ENCODE measurements around the gene HMCN1.

The HMCN1 gene

GRCh38 chr1:186146974-186147373 is 412.8 kb downstream of the HMCN1 start:
- H3K23ac ChIP-seq (ENCODE audit: low read length in 2 of 2) = no peak overlapping the region
- H3K4me1 ChIP-seq (ENCODE audit: control insufficient read depth, insufficient read depth, low read depth, low read length) = no peaks in the 10 kb centered on the region
- peaks cover 16 to 97% of the 10 kb centered on the region in 2 experiments for H3K36me3 ChIP-seq (ENCODE audit: control insufficient read depth in 1 of 2, insufficient read depth in 2 of 2, low read depth in 1 of 2, low read length in 2 of 2)
- H4K91ac ChIP-seq (ENCODE audit: low read length) = no peak overlapping the region
- H3K27me3 ChIP-seq (ENCODE audit: control insufficient read depth in 1 of 2, insufficient read depth in 1 of 2, low read length in 2 of 2) = no peaks in the 10 kb centered on the region
- H3K79me1 ChIP-seq (replicated peaks; ENCODE audit: low read length, poor library complexity, severe bottlenecking) = no peaks in the 10 kb centered on the region
- H3K4me3 ChIP-seq (ENCODE audit: insufficient read depth in 1 of 2, low read depth in 1 of 2, low read length in 2 of 2) = no peak overlapping the region
- no peak overlapping the region for H3K4ac ChIP-seq (ENCODE audit: low read depth in 1 of 2, low read length in 2 of 2)
- H2BK5ac ChIP-seq (ENCODE audit: low read depth, low read length, poor library complexity, severe bottlenecking) = no peak overlapping the region
- H2AK5ac ChIP-seq (ENCODE audit: low read length, severe bottlenecking) = no peak overlapping the region
- H3K9me3 ChIP-seq (ENCODE audit: control insufficient read depth, low read length) = no peaks in the 10 kb centered on the region
- no peak overlapping the region for H2BK15ac ChIP-seq (ENCODE audit: low read depth, poor library complexity, severe bottlenecking)
- H3K27ac ChIP-seq (ENCODE audit: low read length, poor library complexity, severe bottlenecking) = no peak overlapping the region
- no peak for DNase-seq
- no peak overlapping the region for H2BK12ac ChIP-seq (ENCODE audit: low read length in 2 of 2)
- no peak overlapping the region for H2AFZ ChIP-seq (ENCODE audit: low read depth, low read length)
- no peak overlapping the region for H3K18ac ChIP-seq (ENCODE audit: low read depth in 1 of 2, low read length in 2 of 2)
- no peak overlapping the region for H3K4me2 ChIP-seq (ENCODE audit: low read length, poor library complexity, severe bottlenecking)
- H2BK120ac ChIP-seq (ENCODE audit: low read depth, low read length) = no peak overlapping the region
- 94% methylated on average over 2 of the region's 2 CpGs for WGBS
- no peak overlapping the region for H4K8ac ChIP-seq (ENCODE audit: low read length)
- no peak overlapping the region for H3K14ac ChIP-seq (ENCODE audit: low read length in 2 of 2)
- no peak overlapping the region for H3K9ac ChIP-seq (ENCODE audit: low read length)

GRCh38 chr1:186149591-186149990 is 415.4 kb downstream of the HMCN1 start:
- H2BK120ac ChIP-seq (ENCODE audit: low read depth, low read length) = no peak overlapping the region
- H2AK5ac ChIP-seq (ENCODE audit: low read length, severe bottlenecking) = no peak overlapping the region
- DNase-seq = no peak
- no peaks in the 10 kb centered on the region for H3K4me1 ChIP-seq (ENCODE audit: control insufficient read depth, insufficient read depth, low read depth, low read length)
- no peak overlapping the region for H3K14ac ChIP-seq (ENCODE audit: low read length in 2 of 2)
- H3K27me3 ChIP-seq (ENCODE audit: control insufficient read depth in 1 of 2, insufficient read depth in 1 of 2, low read length in 2 of 2) = no peaks in the 10 kb centered on the region
- H3K4ac ChIP-seq (ENCODE audit: low read depth in 1 of 2, low read length in 2 of 2) = no peak overlapping the region
- WGBS = no CpG with 5 or more reads among the region's 2 CpGs
- no peak overlapping the region for H3K23ac ChIP-seq (ENCODE audit: low read length in 2 of 2)
- H2BK15ac ChIP-seq (ENCODE audit: low read depth, poor library complexity, severe bottlenecking) = no peak overlapping the region
- H3K36me3 ChIP-seq (ENCODE audit: control insufficient read depth in 1 of 2, insufficient read depth in 2 of 2, low read depth in 1 of 2, low read length in 2 of 2) = peaks cover 12 to 94% of the 10 kb centered on the region in 2 experiments
- H4K8ac ChIP-seq (ENCODE audit: low read length) = no peak overlapping the region
- H3K9ac ChIP-seq (ENCODE audit: low read length) = no peak overlapping the region
- no peak overlapping the region for H3K4me2 ChIP-seq (ENCODE audit: low read length, poor library complexity, severe bottlenecking)
- no peak overlapping the region for H3K27ac ChIP-seq (ENCODE audit: low read length, poor library complexity, severe bottlenecking)
- no peak overlapping the region for H2BK5ac ChIP-seq (ENCODE audit: low read depth, low read length, poor library complexity, severe bottlenecking)
- H4K91ac ChIP-seq (ENCODE audit: low read length) = no peak overlapping the region
- H3K9me3 ChIP-seq (ENCODE audit: control insufficient read depth, low read length) = no peaks in the 10 kb centered on the region
- no peak overlapping the region for H2AFZ ChIP-seq (ENCODE audit: low read depth, low read length)
- no peaks in the 10 kb centered on the region for H3K79me1 ChIP-seq (replicated peaks; ENCODE audit: low read length, poor library complexity, severe bottlenecking)
- no peak overlapping the region for H3K18ac ChIP-seq (ENCODE audit: low read depth in 1 of 2, low read length in 2 of 2)
- H2BK12ac ChIP-seq (ENCODE audit: low read length in 2 of 2) = no peak overlapping the region
- H3K4me3 ChIP-seq (ENCODE audit: insufficient read depth in 1 of 2, low read depth in 1 of 2, low read length in 2 of 2) = no peak overlapping the region

GRCh38 chr1:186152227-186152619 is 418.0 kb downstream of the HMCN1 start:
- Histone ChIP-seq H3K4ac (ENCODE audit: low read depth in 1 of 2, low read length in 2 of 2) (no peak overlapping the region), H4K8ac (ENCODE audit: low read length) (no peak overlapping the region), H3K36me3 (ENCODE audit: control insufficient read depth in 1 of 2, insufficient read depth in 2 of 2, low read depth in 1 of 2, low read length in 2 of 2) (peaks cover 0 to 68% of the 10 kb centered on the region in 2 experiments), H3K14ac (ENCODE audit: low read length in 2 of 2) (no peak overlapping the region), H3K27me3 (ENCODE audit: control insufficient read depth in 1 of 2, insufficient read depth in 1 of 2, low read length in 2 of 2) (no peaks in the 10 kb centered on the region), H3K9ac (ENCODE audit: low read length) (no peak overlapping the region), H3K79me1 (replicated peaks; ENCODE audit: low read length, poor library complexity, severe bottlenecking) (no peaks in the 10 kb centered on the region), H2AFZ (ENCODE audit: low read depth, low read length) (no peak overlapping the region), H3K9me3 (ENCODE audit: control insufficient read depth, low read length) (no peaks in the 10 kb centered on the region), H3K4me3 (ENCODE audit: insufficient read depth in 1 of 2, low read depth in 1 of 2, low read length in 2 of 2) (no peak overlapping the region), H3K23ac (ENCODE audit: low read length in 2 of 2) (no peak overlapping the region), H2BK120ac (ENCODE audit: low read depth, low read length) (no peak overlapping the region), H2BK5ac (ENCODE audit: low read depth, low read length, poor library complexity, severe bottlenecking) (no peak overlapping the region), H2BK15ac (ENCODE audit: low read depth, poor library complexity, severe bottlenecking) (no peak overlapping the region), H3K18ac (ENCODE audit: low read depth in 1 of 2, low read length in 2 of 2) (no peak overlapping the region), H4K91ac (ENCODE audit: low read length) (no peak overlapping the region), H2AK5ac (ENCODE audit: low read length, severe bottlenecking) (no peak overlapping the region), H3K27ac (ENCODE audit: low read length, poor library complexity, severe bottlenecking) (peak overlapping the region; percentile 54), H3K4me1 (ENCODE audit: control insufficient read depth, insufficient read depth, low read depth, low read length) (peaks cover 1% of the 10 kb centered on the region), H3K4me2 (ENCODE audit: low read length, poor library complexity, severe bottlenecking) (no peak overlapping the region), H2BK12ac (ENCODE audit: low read length in 2 of 2) (peak overlapping the region in 1 of 2 experiments; percentile 37)
- no peak for DNase-seq
- no CpG with 5 or more reads among the region's 3 CpGs for WGBS

- H3K4me1 ChIP-seq (ENCODE audit: control insufficient read depth, insufficient read depth, low read depth, low read length) = peaks cover 1% of the 10 kb centered on the region
Measured at GRCh38 chr1:186152620-186153239, 418.5 kb downstream of the HMCN1 start.

More at GRCh38 chr1:186152620-186153239, 418.5 kb downstream of the HMCN1 start:
- Histone ChIP-seq H3K23ac (ENCODE audit: low read length in 2 of 2) (no peak overlapping the region), H3K9me3 (ENCODE audit: control insufficient read depth, low read length) (no peaks in the 10 kb centered on the region), H2AFZ (ENCODE audit: low read depth, low read length) (no peak overlapping the region), H2BK120ac (ENCODE audit: low read depth, low read length) (no peak overlapping the region), H3K4me3 (ENCODE audit: insufficient read depth in 1 of 2, low read depth in 1 of 2, low read length in 2 of 2) (no peak overlapping the region), H2AK5ac (ENCODE audit: low read length, severe bottlenecking) (no peak overlapping the region), H2BK15ac (ENCODE audit: low read depth, poor library complexity, severe bottlenecking) (no peak overlapping the region), H3K14ac (ENCODE audit: low read length in 2 of 2) (no peak overlapping the region), H3K4me2 (ENCODE audit: low read length, poor library complexity, severe bottlenecking) (no peak overlapping the region), H3K9ac (ENCODE audit: low read length) (no peak overlapping the region), H2BK12ac (ENCODE audit: low read length in 2 of 2) (no peak overlapping the region), H4K8ac (ENCODE audit: low read length) (no peak overlapping the region), H3K18ac (ENCODE audit: low read depth in 1 of 2, low read length in 2 of 2) (no peak overlapping the region), H3K27ac (ENCODE audit: low read length, poor library complexity, severe bottlenecking) (no peak overlapping the region), H4K91ac (ENCODE audit: low read length) (no peak overlapping the region), H3K36me3 (ENCODE audit: control insufficient read depth in 1 of 2, insufficient read depth in 2 of 2, low read depth in 1 of 2, low read length in 2 of 2) (peaks cover 0 to 63% of the 10 kb centered on the region in 2 experiments), H3K79me1 (replicated peaks; ENCODE audit: low read length, poor library complexity, severe bottlenecking) (no peaks in the 10 kb centered on the region), H3K4ac (ENCODE audit: low read depth in 1 of 2, low read length in 2 of 2) (no peak overlapping the region), H3K27me3 (ENCODE audit: control insufficient read depth in 1 of 2, insufficient read depth in 1 of 2, low read length in 2 of 2) (no peaks in the 10 kb centered on the region), H2BK5ac (ENCODE audit: low read depth, low read length, poor library complexity, severe bottlenecking) (no peak overlapping the region)
- DNase-seq = peak; percentile 75
- 1% methylated on average over 3 of the region's 5 CpGs for WGBS
